ENCODE data around the gene PCBP4.

GRCh38 chr3:51933471-51934138 lies 33.6 kb downstream of the PCBP4 start:
- TF ChIP-seq EZH2 (IDR thresholded peaks at IDR 0.05; ENCODE audit: insufficient read depth, poor library complexity, severe bottlenecking) (no peak), EZH2phosphoT487 (IDR thresholded peaks at IDR 0.05; ENCODE audit: insufficient read depth, low read depth) (no peak)

Measured in GM23248 (cell line).